Lower leg skin (tissue), 4 donors: ENCODE results near the gene ABLIM3. TPM values are rescaled to one million over a fixed set of nuclear protein-coding genes. Genes with fewer than 3 reads are reported as not detected.

Source experiments
- DNase-seq, 2 donors: peaks; one replicate each; pipeline ENCODE4 v3.0.0-alpha.2; 2019; ENCODE audit warnings: low spot score in 2 of 2
- H3K4me3 ChIP-seq: fragments of 200-600 bp; sonication (generic); 2 replicates; pipeline ENCODE4 v1.5.1; 2017; ENCODE audit warnings: mild to moderate bottlenecking, low read depth; ENCODE audit not compliant: poor library complexity, severe bottlenecking
- POLR2A ChIP-seq, 2 donors: fragments of 450-650 bp; IDR thresholded peaks; one replicate each; pipeline ENCODE4 v1.6.1; 2016 to 2017; ENCODE audit warnings: antibody characterized with exemption in 2 of 2, mild to moderate bottlenecking in 1 of 2, moderate library complexity in 1 of 2
- WGBS, 2 donors: methylation state at CpG; one replicate each; pipeline ENCODE4 v1.1.5; 2018; 5-methylcytosine and 5-hydroxymethylcytosine counted together
- intact Hi-C: fragments of 100-400 bp; cut with DNase I; formaldehyde crosslinking; loops from one replicate; pipeline ENCODE4 v1.15.0; 2023; ENCODE audit warnings: low total_unique reads
- total RNA-seq, 4 donors: library from RNA; depleted of rRNA; stranded (reverse); fragments of >200 nt; gene quantifications; one replicate each; pipeline ENCODE4 v1.1.0, GENCODE V29; 2016
- TF ChIP-seq, protein P1 (sequence below), 3 donors: fragments of 450-650 bp; IDR thresholded peaks; one replicate each; pipeline ENCODE4 v1.5.1; 2016; ENCODE audit warnings: antibody characterized with exemption in 3 of 3, mild to moderate bottlenecking in 3 of 3, moderate library complexity in 2 of 3

ABLIM3 gene
- total RNA-seq, 4 donors from 2014 or later: 4.2 to 12.3 (median 7.4) TPM

DNA sequence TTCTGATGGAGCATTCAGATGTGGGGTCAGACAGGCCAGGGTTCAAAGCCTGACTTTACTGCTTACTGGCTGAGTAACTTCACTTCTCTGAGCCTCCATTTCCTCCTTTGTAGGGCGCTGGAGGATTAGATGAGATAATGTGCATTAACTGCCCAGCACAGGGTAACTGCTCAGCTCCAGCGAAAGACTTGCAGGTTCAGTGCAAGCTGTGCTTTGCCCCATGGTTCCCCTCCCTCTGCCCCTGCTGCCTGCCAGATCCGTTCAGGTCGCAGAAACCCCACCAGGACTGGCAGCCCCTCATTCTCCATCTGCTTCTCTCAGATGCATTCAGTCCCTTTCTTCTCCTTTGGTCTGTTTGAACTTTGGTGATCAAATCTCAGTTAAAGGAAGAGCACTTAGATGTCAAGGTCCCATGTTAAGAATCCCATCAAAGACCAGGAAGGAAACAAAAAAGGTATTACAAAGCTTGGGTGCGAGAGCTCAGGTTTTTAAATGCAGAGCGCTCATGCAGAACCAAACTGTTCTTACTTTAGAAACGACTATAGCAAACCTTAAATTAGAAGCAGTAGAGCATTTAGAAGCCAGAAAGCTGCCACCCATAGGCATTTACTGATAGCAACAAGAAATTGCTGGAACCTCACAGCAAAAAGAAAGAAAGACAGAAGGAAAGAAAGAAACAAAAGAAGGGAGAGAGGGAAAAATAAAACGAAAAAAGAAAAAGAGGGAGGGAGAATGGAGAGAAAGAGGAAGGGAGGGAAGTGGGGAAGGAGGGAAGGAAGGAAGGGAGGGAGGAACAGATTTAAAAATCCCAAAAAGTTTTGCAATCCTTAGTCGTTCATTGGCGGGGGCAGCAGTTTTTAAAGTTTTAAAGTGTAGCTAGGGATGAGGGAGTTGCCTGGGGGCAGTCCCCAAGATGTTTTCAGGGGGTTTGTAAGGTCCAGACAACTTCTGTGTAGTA, 153.9 kb downstream of the ABLIM3 start:
- no peak overlapping the region for H3K4me3 ChIP-seq
- DNase-seq: no peak
- WGBS, 2 donors: 70% methylated on average over 10 of the region's 10 CpGs
- TF ChIP-seq, protein P1, sequence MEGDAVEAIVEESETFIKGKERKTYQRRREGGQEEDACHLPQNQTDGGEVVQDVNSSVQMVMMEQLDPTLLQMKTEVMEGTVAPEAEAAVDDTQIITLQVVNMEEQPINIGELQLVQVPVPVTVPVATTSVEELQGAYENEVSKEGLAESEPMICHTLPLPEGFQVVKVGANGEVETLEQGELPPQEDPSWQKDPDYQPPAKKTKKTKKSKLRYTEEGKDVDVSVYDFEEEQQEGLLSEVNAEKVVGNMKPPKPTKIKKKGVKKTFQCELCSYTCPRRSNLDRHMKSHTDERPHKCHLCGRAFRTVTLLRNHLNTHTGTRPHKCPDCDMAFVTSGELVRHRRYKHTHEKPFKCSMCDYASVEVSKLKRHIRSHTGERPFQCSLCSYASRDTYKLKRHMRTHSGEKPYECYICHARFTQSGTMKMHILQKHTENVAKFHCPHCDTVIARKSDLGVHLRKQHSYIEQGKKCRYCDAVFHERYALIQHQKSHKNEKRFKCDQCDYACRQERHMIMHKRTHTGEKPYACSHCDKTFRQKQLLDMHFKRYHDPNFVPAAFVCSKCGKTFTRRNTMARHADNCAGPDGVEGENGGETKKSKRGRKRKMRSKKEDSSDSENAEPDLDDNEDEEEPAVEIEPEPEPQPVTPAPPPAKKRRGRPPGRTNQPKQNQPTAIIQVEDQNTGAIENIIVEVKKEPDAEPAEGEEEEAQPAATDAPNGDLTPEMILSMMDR (IDR thresholded peaks at IDR 0.05): no peak
- TF ChIP-seq POLR2A (IDR thresholded peaks at IDR 0.05): no peak
- intact Hi-C loops: no loop called here

DNA sequence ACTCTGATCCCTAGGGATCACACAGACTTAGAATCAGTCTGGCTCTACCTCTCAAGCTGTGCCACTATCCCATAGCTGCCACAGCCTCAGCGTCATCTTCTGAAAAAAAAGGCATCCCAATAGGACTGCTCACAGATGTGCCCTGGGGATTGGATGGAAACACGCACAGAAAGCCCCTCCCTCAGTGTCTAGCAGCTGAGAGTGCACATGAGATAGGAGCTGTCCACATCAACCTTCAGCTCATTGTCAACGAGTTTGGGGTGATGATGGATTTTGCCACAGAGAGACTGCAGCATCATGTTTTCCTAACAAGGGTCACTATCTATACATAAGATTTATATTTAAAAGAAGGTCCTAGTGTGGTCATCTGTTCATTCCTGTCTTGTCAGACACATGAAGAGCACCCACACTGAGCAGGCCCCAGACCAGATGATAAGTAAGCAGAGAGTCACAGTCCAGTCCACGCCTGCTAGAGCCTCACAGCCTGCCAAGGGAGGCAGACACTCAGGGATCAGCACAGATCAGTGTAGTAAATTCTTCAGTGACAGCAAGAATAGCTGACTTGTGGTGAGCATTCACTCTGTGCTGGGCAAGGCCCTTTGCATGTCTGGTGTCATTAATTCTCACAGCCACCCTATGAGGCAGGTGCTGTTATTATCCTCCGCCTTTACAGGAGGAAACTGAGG, 156.2 kb downstream of the ABLIM3 start:
- intact Hi-C loops: no loop called here
- WGBS, 2 donors: 78 to 84% methylated on average over 5 of the region's 5 CpGs
- DNase-seq: no peak
- H3K4me3 ChIP-seq: no peak overlapping the region
- no peak for TF ChIP-seq POLR2A (IDR thresholded peaks at IDR 0.05)
- TF ChIP-seq, protein P1 (IDR thresholded peaks at IDR 0.05): no peak

DNA sequence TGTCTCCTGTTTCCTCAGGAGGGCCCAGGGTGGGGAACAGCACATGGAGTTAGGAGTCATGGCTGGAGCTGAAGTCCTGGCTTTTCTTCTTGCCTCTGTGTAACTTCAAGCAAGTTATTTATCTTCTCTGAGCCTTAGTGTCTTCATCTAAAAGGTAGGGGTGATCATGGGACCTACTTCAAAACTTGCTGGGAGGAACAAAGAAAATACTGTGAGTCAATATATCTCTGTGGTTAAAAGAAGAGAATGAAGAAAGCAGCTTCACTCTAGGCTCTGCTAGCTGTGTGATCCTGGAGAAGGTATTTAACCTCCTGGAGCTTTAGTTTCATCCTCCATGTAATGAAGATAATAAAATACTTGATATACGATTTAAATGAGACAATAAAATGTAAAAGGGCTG, 156.9 kb downstream of the ABLIM3 start:
- WGBS, 2 donors: 68 to 78% methylated on average over 1 of the region's 1 CpG
- no peak overlapping the region for H3K4me3 ChIP-seq
- intact Hi-C loops: no loop called here
- TF ChIP-seq POLR2A (IDR thresholded peaks at IDR 0.05): no peak
- TF ChIP-seq, protein P1 (IDR thresholded peaks at IDR 0.05): no peak
- DNase-seq: no peak

DNA sequence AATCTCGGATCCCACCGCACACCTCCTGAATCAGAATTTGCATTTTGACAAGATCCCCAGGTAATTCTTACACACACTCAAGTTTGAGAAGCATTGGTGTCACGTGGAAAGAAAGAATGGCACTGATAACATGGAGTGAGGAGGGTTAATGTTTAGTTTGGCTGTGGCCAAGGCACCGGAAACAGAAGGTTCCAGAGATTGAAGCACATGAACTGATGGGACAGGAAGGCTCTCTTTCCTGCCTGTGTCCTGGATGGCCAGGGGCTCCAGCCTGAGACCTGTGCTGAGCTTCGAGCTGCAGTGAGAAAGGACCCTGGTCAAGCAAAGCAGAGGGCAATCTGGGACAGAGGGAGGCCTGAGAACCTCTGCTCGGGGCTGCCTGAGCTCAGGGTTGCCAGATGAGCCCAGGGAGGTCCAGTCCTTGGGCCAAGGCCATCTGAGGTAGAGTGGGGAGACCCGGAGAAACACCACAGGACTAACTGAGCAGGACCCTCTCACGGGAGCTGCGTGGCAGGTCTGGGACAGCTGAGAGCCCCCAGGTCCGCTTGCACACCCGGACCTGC, 157.6 kb downstream of the ABLIM3 start:
- intact Hi-C loops: no loop called here
- TF ChIP-seq, protein P1 (IDR thresholded peaks at IDR 0.05): no peak
- TF ChIP-seq POLR2A (IDR thresholded peaks at IDR 0.05): no peak
- DNase-seq: no peak
- WGBS, 2 donors: 63 to 74% methylated on average over 10 to 11 of the region's 11 CpGs
- no peak overlapping the region for H3K4me3 ChIP-seq

DNA sequence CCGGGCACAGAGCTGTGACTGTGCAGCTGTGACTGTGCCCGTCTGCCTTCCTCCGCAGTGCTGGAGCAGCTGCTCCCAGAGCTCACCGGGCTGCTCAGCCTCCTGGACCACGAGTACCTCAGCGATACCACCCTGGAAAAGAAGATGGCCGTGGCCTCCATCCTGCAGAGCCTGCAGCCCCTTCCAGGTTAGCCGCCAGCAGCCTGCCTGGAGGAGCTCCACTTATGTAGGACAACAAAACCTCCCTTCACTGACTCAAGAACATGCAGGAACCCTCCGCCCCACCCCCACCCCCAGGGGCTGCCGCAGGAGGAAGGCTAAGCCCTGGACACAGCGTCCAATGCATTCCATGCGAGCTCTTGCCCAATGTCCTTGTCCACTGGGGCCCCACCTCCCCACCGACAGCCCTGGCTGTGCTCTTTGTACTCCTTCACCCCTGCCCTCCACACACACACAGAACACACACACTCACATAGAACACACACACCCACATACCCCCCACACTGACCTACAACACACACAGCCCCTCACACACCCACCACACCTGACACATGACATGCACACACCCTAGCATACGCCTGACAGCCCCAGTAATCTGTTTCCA, 158.3 kb downstream of the ABLIM3 start:
- TF ChIP-seq POLR2A (IDR thresholded peaks at IDR 0.05): no peak
- TF ChIP-seq, protein P1 (IDR thresholded peaks at IDR 0.05): no peak
- intact Hi-C loops: no loop called here
- H3K4me3 ChIP-seq: no peak overlapping the region
- no peak for DNase-seq
- 77 to 79% methylated on average over 14 of the region's 14 CpGs for WGBS, 2 donors
